Osteocyte (in vitro differentiated cells): ENCODE data around the gene PRRC2B. TPM values are rescaled to one million over a fixed set of nuclear protein-coding genes. Genes with fewer than 3 reads are reported as not detected.
"Not testable (repeated sequence)": the region's sequence is repeated elsewhere in the genome, so short reads cannot be mapped to it uniquely, and the experiment has no call there.

Experiments used
- DNase-seq: peaks from one replicate; pipeline ENCODE4 v3.0.0; 2021; ENCODE audit warnings: mixed read lengths; ENCODE audit not compliant: unreplicated experiment; ENCODE audit errors: extremely low spot score
- H3K27ac Mint-ChIP-seq: one replicate; pipeline ENCODE4 v1.8.0; 2021; ENCODE audit warnings: mild to moderate bottlenecking, mixed read lengths; ENCODE audit not compliant: unreplicated experiment
- H3K27me3 Mint-ChIP-seq: one replicate; pipeline ENCODE4 v1.8.0; 2021; ENCODE audit warnings: mixed read lengths; ENCODE audit not compliant: unreplicated experiment
- H3K36me3 Mint-ChIP-seq: one replicate; pipeline ENCODE4 v1.8.0; 2021; ENCODE audit warnings: mixed read lengths; ENCODE audit not compliant: unreplicated experiment
- H3K4me1 Mint-ChIP-seq: one replicate; pipeline ENCODE4 v1.8.0; 2021; ENCODE audit warnings: mixed read lengths; ENCODE audit not compliant: unreplicated experiment
- H3K4me3 Mint-ChIP-seq: one replicate; pipeline ENCODE4 v1.8.0; 2021; ENCODE audit warnings: mild to moderate bottlenecking, moderate library complexity, mixed read lengths; ENCODE audit not compliant: unreplicated experiment
- H3K9me3 Mint-ChIP-seq: one replicate; pipeline ENCODE4 v1.8.0; 2021; ENCODE audit warnings: mixed read lengths; ENCODE audit not compliant: unreplicated experiment
- total RNA-seq: library from RNA; stranded (reverse); gene quantifications from 2 replicates; pipeline ENCODE4 v1.2.1, GENCODE V29; 2021
- TF ChIP-seq, protein P1 (sequence below): fragments of 200-600 bp; sonication (generic); IDR thresholded peaks from 2 replicates; pipeline ENCODE4 v1.5.0; 2021; ENCODE audit warnings: antibody characterized with exemption, mild to moderate bottlenecking, moderate library complexity

Gene PRRC2B
- total RNA-seq, 1 donor from 2014 or later = 290 TPM

DNA sequence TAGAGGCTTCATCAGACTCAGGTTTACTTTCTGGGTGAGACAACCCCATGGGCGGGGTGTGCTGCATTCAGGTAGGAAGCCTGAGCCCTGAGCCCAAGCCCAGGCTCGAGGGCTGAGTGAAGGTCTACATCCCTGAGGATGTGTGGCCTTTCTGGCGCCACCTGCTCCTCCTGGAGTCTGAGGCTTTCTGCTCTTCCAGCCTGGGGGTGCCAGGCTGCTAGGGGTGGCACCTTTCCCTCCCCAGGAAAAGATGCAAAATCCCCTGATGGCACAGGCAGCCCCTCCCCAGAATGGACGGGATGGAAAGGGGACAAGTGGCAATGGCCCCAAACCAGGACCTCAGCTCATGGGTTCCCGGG is 44.4 kb upstream of the PRRC2B start:
- Mint-ChIP-seq H3K9me3 (no peaks in the 10 kb centered on the region), H3K36me3 (no peaks in the 10 kb centered on the region), H3K4me3 (peak overlapping the region; percentile 72), H3K27me3 (peaks cover 7% of the 10 kb centered on the region), H3K4me1 (peaks cover 7% of the 10 kb centered on the region), H3K27ac (no peak overlapping the region)
- TF ChIP-seq, protein P1, sequence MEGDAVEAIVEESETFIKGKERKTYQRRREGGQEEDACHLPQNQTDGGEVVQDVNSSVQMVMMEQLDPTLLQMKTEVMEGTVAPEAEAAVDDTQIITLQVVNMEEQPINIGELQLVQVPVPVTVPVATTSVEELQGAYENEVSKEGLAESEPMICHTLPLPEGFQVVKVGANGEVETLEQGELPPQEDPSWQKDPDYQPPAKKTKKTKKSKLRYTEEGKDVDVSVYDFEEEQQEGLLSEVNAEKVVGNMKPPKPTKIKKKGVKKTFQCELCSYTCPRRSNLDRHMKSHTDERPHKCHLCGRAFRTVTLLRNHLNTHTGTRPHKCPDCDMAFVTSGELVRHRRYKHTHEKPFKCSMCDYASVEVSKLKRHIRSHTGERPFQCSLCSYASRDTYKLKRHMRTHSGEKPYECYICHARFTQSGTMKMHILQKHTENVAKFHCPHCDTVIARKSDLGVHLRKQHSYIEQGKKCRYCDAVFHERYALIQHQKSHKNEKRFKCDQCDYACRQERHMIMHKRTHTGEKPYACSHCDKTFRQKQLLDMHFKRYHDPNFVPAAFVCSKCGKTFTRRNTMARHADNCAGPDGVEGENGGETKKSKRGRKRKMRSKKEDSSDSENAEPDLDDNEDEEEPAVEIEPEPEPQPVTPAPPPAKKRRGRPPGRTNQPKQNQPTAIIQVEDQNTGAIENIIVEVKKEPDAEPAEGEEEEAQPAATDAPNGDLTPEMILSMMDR = no peak
- DNase-seq = no peak

DNA sequence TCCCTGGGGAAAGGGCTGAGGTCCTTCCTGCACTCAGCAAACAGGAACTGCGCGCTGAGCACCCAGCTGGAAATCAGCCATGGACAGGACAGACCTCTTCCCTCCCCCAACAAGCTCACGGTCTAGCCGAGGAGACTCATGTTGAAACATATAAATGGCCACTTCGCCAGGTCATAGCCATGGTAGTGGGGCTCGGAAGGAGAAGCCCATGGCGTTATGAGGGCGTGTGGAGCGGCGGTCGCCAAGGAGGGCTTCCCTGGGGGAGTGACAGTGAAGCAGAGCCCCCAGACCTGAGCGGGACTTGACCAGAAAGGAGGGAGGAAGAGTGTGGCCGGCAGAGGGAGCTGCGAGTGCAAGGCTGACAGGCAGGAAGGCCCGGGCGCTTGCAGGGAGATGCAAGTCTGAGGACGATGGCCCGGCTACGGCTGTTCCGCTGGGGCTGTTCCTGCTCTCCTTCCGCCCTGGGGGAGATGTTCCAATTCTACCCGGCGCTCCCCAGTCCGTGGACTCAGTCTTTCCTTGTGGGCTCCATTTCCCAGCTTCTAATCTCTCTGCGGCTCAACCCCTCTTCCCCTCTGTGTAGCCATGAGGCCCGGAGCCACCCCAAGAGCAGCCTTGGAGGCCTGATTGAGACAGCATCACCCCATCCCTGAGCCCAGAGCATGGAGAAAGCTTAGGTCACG is 43.9 kb upstream of the PRRC2B start:
- Mint-ChIP-seq H3K27ac (peak overlapping the region; percentile 14), H3K27me3 (peaks cover 3% of the 10 kb centered on the region), H3K9me3 (no peaks in the 10 kb centered on the region), H3K4me3 (peak overlapping the region; percentile 72), H3K4me1 (peaks cover 7% of the 10 kb centered on the region), H3K36me3 (no peaks in the 10 kb centered on the region)
- peak; percentile 92 for DNase-seq
- TF ChIP-seq, protein P1 = peak; percentile 92

DNA sequence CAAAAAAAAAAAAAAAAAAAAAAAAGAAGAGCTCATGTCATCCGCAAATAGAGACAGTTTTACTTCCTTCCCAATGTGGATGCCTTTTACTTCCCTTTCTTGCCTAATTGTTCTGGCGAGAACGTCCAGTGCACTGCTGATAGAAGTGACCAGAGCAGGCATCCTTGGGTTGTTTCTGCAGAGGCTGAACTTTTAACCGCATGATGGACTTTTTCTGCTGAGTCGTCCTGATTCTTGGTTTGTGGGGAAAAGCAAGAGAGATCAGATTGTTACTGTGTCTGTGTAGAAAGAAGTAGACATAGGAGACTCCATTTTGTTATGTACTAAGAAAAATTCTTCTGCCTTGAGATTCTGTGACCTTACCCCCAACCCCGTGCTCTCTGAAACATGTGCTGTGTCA is 37.4 kb upstream of the PRRC2B start:
- H3K27me3 Mint-ChIP-seq, H3K9me3 Mint-ChIP-seq, H3K36me3 Mint-ChIP-seq, H3K27ac Mint-ChIP-seq, H3K4me3 Mint-ChIP-seq, DNase-seq, H3K4me1 Mint-ChIP-seq: not testable (repeated sequence)

DNA sequence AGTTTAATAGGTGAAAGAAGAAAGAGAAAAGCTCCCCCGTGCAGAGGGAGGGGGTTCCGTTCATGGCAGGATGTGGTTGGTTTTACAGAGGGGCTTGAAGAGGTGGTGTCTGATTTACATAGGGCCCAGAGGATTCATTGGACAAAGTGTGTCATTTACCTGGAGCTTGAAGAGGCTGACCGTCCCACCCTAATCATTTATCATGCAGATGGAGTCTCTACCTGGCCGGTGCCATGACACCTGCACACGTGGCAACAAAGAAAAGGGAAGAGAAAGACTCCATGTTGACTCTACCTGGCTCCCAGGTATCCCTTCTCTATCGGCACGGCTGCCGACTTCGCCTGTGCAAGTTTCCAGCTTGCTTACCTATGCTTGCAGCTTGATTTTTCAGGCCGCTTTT is 35.3 kb upstream of the PRRC2B start:
- DNase-seq = no peak
- no peaks in the 10 kb centered on the region for H3K36me3 Mint-ChIP-seq
- no peaks in the 10 kb centered on the region for H3K27me3 Mint-ChIP-seq
- no peaks in the 10 kb centered on the region for H3K9me3 Mint-ChIP-seq
- TF ChIP-seq, protein P1 = no peak
- H3K4me1 Mint-ChIP-seq = peaks cover 5% of the 10 kb centered on the region
- H3K4me3 Mint-ChIP-seq = no peak overlapping the region
- H3K27ac Mint-ChIP-seq = no peak overlapping the region

DNA sequence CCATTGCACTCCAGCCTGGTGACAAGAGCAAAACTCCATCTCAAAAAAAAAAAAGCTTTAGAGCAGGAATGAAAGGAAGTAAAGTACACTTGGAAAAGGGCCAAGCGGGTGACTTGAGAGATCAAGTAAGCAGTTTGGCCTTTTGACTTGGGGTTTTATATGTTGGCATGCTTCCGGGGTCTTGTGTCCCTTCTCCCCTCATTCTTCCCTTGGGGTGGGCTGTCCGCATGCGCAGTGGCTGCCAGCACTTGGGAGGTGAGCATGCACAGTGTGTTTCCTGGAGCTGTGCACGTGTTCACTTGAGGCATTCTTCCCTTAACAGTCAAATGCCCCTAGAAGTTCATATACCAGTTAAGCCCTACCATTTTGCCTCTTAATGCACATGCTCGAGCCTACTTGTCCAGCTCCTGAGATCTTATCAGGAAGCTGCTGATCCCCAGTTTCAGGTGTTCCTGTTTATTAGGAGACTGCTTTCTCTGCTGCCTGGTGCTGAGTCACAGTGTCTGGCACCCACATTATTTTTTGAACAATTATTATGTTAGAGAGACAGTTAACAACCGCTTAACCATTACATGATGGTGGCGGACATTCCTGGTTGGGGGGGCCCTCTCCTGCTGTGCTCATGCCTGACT is 32.6 kb upstream of the PRRC2B start:
- Mint-ChIP-seq H3K9me3 (no peaks in the 10 kb centered on the region), H3K27me3 (no peaks in the 10 kb centered on the region), H3K27ac (no peak overlapping the region), H3K4me1 (peaks cover 5% of the 10 kb centered on the region), H3K36me3 (no peaks in the 10 kb centered on the region), H3K4me3 (no peak overlapping the region)
- DNase-seq = no peak
- TF ChIP-seq, protein P1 = no peak
